Endothelial cell of umbilical vein (primary cell): ENCODE results near the gene ESPN. TPM values are rescaled to one million over a fixed set of nuclear protein-coding genes. Genes with fewer than 3 reads are reported as not detected.

ENCODE experiments used
- BruUV-seq: library from RNA; stranded (reverse); fragments of 400-500 nt; replicated peaks from 2 replicates; lab custom pipeline; 2021; lab: Mats Ljungman, UMichigan
- CTCF ChIA-PET: fragments of 300-600, 350-600 bp; sonication (Branson Sonifier 250); formaldehyde crosslinking; loops from one replicate; lab custom pipeline; 2021; ENCODE audit warnings: antibody characterized with exemption, inconsistent platforms; lab: Charles Lee
- POLR2A ChIA-PET: fragments of 300-600, 350-600 bp; sonication (Branson Sonifier 250); formaldehyde crosslinking; loops from one replicate; lab custom pipeline; 2021; ENCODE audit warnings: antibody characterized with exemption, inconsistent platforms; lab: Charles Lee
- DNase-seq: peaks from one replicate; pipeline ENCODE4 v3.0.0-alpha.2; 2011; ENCODE audit warnings: low read depth, low spot score
- FAIRE-seq: peaks from 2 replicates; lab custom pipeline; 2011; peaks lifted over from hg19 to GRCh38; lab: Jason Lieb, UNC
- H2AFZ ChIP-seq: 2 replicates; pipeline ENCODE4 v1.6.0; 2012; ENCODE audit warnings: low read depth, low read length, control low read depth, inconsistent platforms
- H3K27ac ChIP-seq: 2 replicates; pipeline ENCODE4 v1.5.1; 2011; ENCODE audit warnings: low read depth, mild to moderate bottlenecking, control low read depth, low read length, moderate library complexity; ENCODE audit not compliant: insufficient read depth
- H3K27me3 ChIP-seq, 2 experiments: 2 replicates each; pipeline versions ENCODE4 v1.6.0 to v1.6.1; 2011; ENCODE audit warnings: low read length in 2 of 2, mixed read lengths in 1 of 2; ENCODE audit not compliant: control insufficient read depth in 2 of 2, insufficient read depth in 2 of 2
- H3K36me3 ChIP-seq, 2 experiments: 2 replicates in 1 of 2; 3 replicates in 1 of 2; pipeline ENCODE4 v1.5.1; 2011; ENCODE audit warnings: low read length in 2 of 2, mild to moderate bottlenecking in 1 of 2, moderate library complexity in 1 of 2; ENCODE audit not compliant: control insufficient read depth in 2 of 2, insufficient read depth in 2 of 2; ENCODE audit errors: extremely low read depth in 1 of 2
- H3K4me1 ChIP-seq: 3 replicates; pipeline ENCODE4 v1.5.1; 2011; ENCODE audit warnings: mild to moderate bottlenecking, low read length; ENCODE audit not compliant: control insufficient read depth, insufficient read depth; ENCODE audit errors: extremely low read depth
- H3K4me2 ChIP-seq: 2 replicates; pipeline ENCODE4 v1.6.1; 2011; ENCODE audit warnings: low read length, control low read depth, mixed read lengths; ENCODE audit not compliant: insufficient read depth
- H3K4me3 ChIP-seq, 3 experiments: fragments of 200-600 bp in 1 of 3; sonication (generic), shearing (Covaris generic) in 1 of 3; replicated peaks in 1 of 3; 2 replicates each; pipeline ENCODE4 v1.5.1; 2011 to 2016; ENCODE audit warnings: control low read depth in 3 of 3, low read length in 3 of 3, mild to moderate bottlenecking in 2 of 3, inconsistent platforms in 1 of 3, low read depth in 1 of 3, moderate library complexity in 1 of 3; ENCODE audit not compliant: insufficient read depth in 1 of 3
- H3K79me2 ChIP-seq: 2 replicates; pipeline ENCODE4 v1.6.0; 2012; ENCODE audit warnings: low read length, inconsistent platforms; ENCODE audit not compliant: control insufficient read depth, insufficient read depth
- H3K9ac ChIP-seq: replicated peaks from 2 replicates; pipeline ENCODE3; 2011; ENCODE audit warnings: low read length, control low read depth; ENCODE audit not compliant: insufficient read depth; ENCODE audit errors: extremely low read depth
- H3K9me1 ChIP-seq: replicated peaks from 3 replicates; pipeline ENCODE4 v1.6.0; 2011; ENCODE audit warnings: mild to moderate bottlenecking, low read length; ENCODE audit not compliant: control insufficient read depth, insufficient read depth; ENCODE audit errors: extremely low read depth
- H3K9me3 ChIP-seq: replicated peaks from 2 replicates; pipeline ENCODE4 v1.5.1; 2012; ENCODE audit warnings: low read length, inconsistent platforms; ENCODE audit not compliant: control insufficient read depth, insufficient read depth
- H4K20me1 ChIP-seq: replicated peaks from 2 replicates; pipeline ENCODE3; 2011; ENCODE audit warnings: mild to moderate bottlenecking, low read length; ENCODE audit not compliant: control insufficient read depth, insufficient read depth; ENCODE audit errors: extremely low read depth
- CTCF ChIP-seq, 2 donors: IDR thresholded peaks; 1 replicate in 1 of 2; 2 replicates in 1 of 2; pipeline ENCODE4 v1.5.1; 2011; ENCODE audit warnings: low read length in 2 of 2, mild to moderate bottlenecking in 2 of 2, moderate library complexity in 2 of 2, control low read depth in 1 of 2, inconsistent platforms in 1 of 2, low read depth in 1 of 2; ENCODE audit not compliant: insufficient read depth in 1 of 2; ENCODE audit errors: extremely low read depth in 1 of 2
- EZH2 ChIP-seq: IDR thresholded peaks from 2 replicates; pipeline ENCODE4 v1.6.1; 2012; ENCODE audit warnings: borderline replicate concordance, low read depth, mild to moderate bottlenecking, moderate library complexity, low read length, inconsistent platforms; ENCODE audit not compliant: severe bottlenecking
- FOS ChIP-seq: IDR thresholded peaks from 2 replicates; pipeline ENCODE4 v1.6.1; 2011; ENCODE audit warnings: mild to moderate bottlenecking, low read length, moderate library complexity, borderline replicate concordance; ENCODE audit not compliant: insufficient read depth
- GATA2 ChIP-seq: IDR thresholded peaks from 2 replicates; pipeline ENCODE4 v1.7.0; 2011; ENCODE audit warnings: low read depth, mild to moderate bottlenecking, moderate library complexity, mixed read lengths, low read length; ENCODE audit not compliant: insufficient read length, insufficient read depth
- JUN ChIP-seq: IDR thresholded peaks from 2 replicates; pipeline ENCODE4 v1.6.1; 2011; ENCODE audit warnings: borderline replicate concordance, low read depth; ENCODE audit not compliant: insufficient read length, insufficient read depth
- MAX ChIP-seq: IDR thresholded peaks from 2 replicates; pipeline ENCODE4 v1.6.1; 2011; ENCODE audit not compliant: insufficient read depth, insufficient read length
- MYC ChIP-seq: IDR thresholded peaks from one replicate; pipeline ENCODE4 v1.6.1; 2011; ENCODE audit warnings: mild to moderate bottlenecking, low read depth, low read length
- POLR2A ChIP-seq: IDR thresholded peaks from 2 replicates; pipeline ENCODE4 v1.6.1; 2012; ENCODE audit warnings: low read depth, mild to moderate bottlenecking, control low read depth, low read length
- POLR2AphosphoS5 ChIP-seq: IDR thresholded peaks from 2 replicates; pipeline ENCODE4 v1.6.1; 2012; ENCODE audit warnings: low read depth, mild to moderate bottlenecking, control low read depth, low read length, moderate library complexity; ENCODE audit not compliant: insufficient read depth
- dilution Hi-C: fragments of 300-500 bp; cut with MboI; formaldehyde crosslinking; loops from one replicate; pipeline ENCODE4 v1.15.0; 2019; ENCODE audit warnings: low sequenced_read_pairs; ENCODE audit not compliant: extremely low pct_ligation_motif_present
- intact Hi-C: fragments of 100-400 bp; cut with micrococcal nuclease; formaldehyde crosslinking; loops from one replicate; pipeline ENCODE4 v1.10.0; 2022
- polyA plus RNA-seq, 4 experiments: library from polyadenylated mRNA; depleted of rRNA in 3 of 4; stranded (reverse) in 3 of 4; unstranded in 1 of 4; fragments of >200 nt; gene quantifications; 2 replicates each; pipeline versions ENCODE4 v1.2.1 to v1.2.3, GENCODE V29; 2011 to 2012; ENCODE audit warnings: missing spikeins in 1 of 4
- total RNA-seq: library from RNA; stranded (reverse); gene quantifications from 2 replicates; pipeline ENCODE4 v1.2.3, GENCODE V29; 2021

Gene ESPN
- total and polyA plus RNA-seq, 2 donors (not counting 3 experiments of a cell fraction or from before 2014, with no cell fraction given) = 0.54 to 0.71 TPM

DNA sequence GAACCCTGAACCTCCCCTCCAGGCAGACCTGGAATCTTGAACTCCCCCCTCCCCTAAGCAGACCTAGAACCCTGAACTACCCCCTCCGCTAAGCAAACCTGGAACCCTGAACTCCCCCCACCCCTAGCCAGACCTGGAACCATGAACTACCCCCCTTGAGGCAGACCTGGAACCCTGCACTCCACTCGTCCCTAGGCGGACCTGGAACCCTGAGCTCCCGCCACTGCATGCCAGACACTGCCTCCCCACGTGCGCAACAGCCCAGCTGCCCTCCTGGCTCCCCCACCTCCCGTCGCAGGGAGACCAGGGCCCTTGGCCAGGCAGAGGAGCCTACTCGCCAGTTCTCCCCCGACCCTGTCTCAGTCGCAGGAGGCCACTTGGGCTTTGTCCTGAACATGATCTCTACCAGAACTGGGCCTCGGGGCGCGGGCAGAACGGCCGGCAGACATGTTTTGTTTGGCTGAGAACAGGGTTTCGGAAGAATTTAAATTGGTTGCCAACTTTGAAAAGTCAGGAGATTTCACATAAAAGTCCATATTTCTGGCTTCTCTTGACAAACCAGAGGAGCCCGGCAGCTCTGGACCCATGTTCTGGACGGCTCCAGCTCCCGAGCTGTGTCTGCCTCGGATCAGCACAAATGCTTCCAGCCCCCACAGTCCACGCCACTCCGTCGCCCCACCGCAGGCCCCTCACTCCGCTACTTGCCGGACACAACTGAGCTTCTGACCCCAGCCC lies 76.1 kb downstream of the ESPN start:
- ChIA-PET POLR2A (no interaction called here), CTCF (interaction anchor here (1.2 to 5.6 kb wide), 4 partner anchors 11 to 253 kb away, joined by 3 to 36 read pairs (median 7); partner anchors contain the start of gene PLEKHG5)
- Histone ChIP-seq H3K27ac (no peak overlapping the region), H3K9ac (no peak overlapping the region), H3K9me3 (no peaks in the 10 kb centered on the region), H3K4me2 (no peak overlapping the region), H3K4me1 (peaks cover 10% of the 10 kb centered on the region), H3K79me2 (no peaks in the 10 kb centered on the region), H3K9me1 (no peaks in the 10 kb centered on the region), H3K27me3 (no peaks in the 10 kb centered on the region), H2AFZ (no peak overlapping the region), H3K4me3 (no peak overlapping the region), H4K20me1 (no peaks in the 10 kb centered on the region), H3K36me3 (no peaks in the 10 kb centered on the region)
- dilution Hi-C loops = no loop called here
- DNase-seq (no peak), FAIRE-seq (no peak)
- no TSS peak for BruUV-seq
- intact Hi-C loops = no loop called here
- TF ChIP-seq FOS (no peak), POLR2AphosphoS5 (no peak), MAX (no peak), MYC (no peak), GATA2 (no peak), CTCF (IDR thresholded peaks at IDR 0.05; ENCODE audit: extremely low read depth in 1 of 2, insufficient read depth in 1 of 2, low read depth in 1 of 2, low read length in 2 of 2) (no peak), EZH2 (no peak), POLR2A (no peak), JUN (no peak)
